CD14-positive monocyte (primary cell): Measurements from ENCODE around the gene ABCC9. TPM values are rescaled to one million over a fixed set of nuclear protein-coding genes. Genes with fewer than 3 reads are reported as not detected.
"Not testable (repeated sequence)": the region's sequence is repeated elsewhere in the genome, so short reads cannot be mapped to it uniquely, and the experiment has no call there.

Source experiments
- DNase-seq, 3 donors: peaks; one replicate each; pipeline ENCODE4 v3.0.0-alpha.2; 2011 to 2022
- H2AFZ ChIP-seq: 2 replicates; pipeline ENCODE4 v1.6.0; 2012; ENCODE audit warnings: mild to moderate bottlenecking, low read depth, low read length, inconsistent platforms; ENCODE audit not compliant: insufficient read depth, poor library complexity, severe bottlenecking
- H3K27ac ChIP-seq, 2 donors: 1 replicate in 1 of 2; 2 replicates in 1 of 2; pipeline ENCODE4 v1.5.1; 2012 to 2013; ENCODE audit warnings: low read length in 2 of 2, control low read depth in 1 of 2, inconsistent platforms in 1 of 2, low read depth in 1 of 2, mild to moderate bottlenecking in 1 of 2
- H3K27me3 ChIP-seq, 2 donors: one replicate each; pipeline versions ENCODE4 v1.6.0 to v1.6.1; 2011 to 2013; ENCODE audit warnings: low read length in 2 of 2; ENCODE audit not compliant: control insufficient read depth in 2 of 2, insufficient read depth in 2 of 2
- H3K36me3 ChIP-seq, 2 donors: replicated peaks in 1 of 2; 1 replicate in 1 of 2; 2 replicates in 1 of 2; pipeline versions ENCODE4 v1.5.1 to v1.6.1; 2012 to 2013; ENCODE audit warnings: low read length in 2 of 2, control low read depth in 1 of 2, inconsistent platforms in 1 of 2, mild to moderate bottlenecking in 1 of 2; ENCODE audit not compliant: insufficient read depth in 2 of 2, control insufficient read depth in 1 of 2
- H3K4me1 ChIP-seq, 2 donors: 1 replicate in 1 of 2; 2 replicates in 1 of 2; pipeline versions ENCODE4 v1.5.1 to v1.6.1; 2012 to 2013; ENCODE audit warnings: low read length in 2 of 2, control low read depth in 1 of 2, inconsistent platforms in 1 of 2, mild to moderate bottlenecking in 1 of 2, moderate library complexity in 1 of 2; ENCODE audit not compliant: insufficient read depth in 2 of 2, control insufficient read depth in 1 of 2
- H3K4me2 ChIP-seq: replicated peaks from 2 replicates; pipeline ENCODE3; 2012; ENCODE audit warnings: low read length, moderate library complexity, mild to moderate bottlenecking; ENCODE audit not compliant: poor library complexity, severe bottlenecking; ENCODE audit errors: extremely low read depth
- H3K4me3 ChIP-seq, 3 experiments: fragments of 200-600 bp in 1 of 3; sonication (generic) in 1 of 3; replicated peaks in 1 of 3; 1 replicate in 2 of 3; 2 replicates in 1 of 3; pipeline ENCODE4 v1.5.1; 2011 to 2013; ENCODE audit warnings: low read length in 3 of 3, mild to moderate bottlenecking in 3 of 3, control low read depth in 2 of 3, low read depth in 2 of 3, inconsistent platforms in 1 of 3, moderate library complexity in 1 of 3
- H3K79me2 ChIP-seq: 2 replicates; pipeline ENCODE4 v1.6.0; 2012; ENCODE audit warnings: mild to moderate bottlenecking, control low read depth, inconsistent platforms, low read length, moderate library complexity; ENCODE audit not compliant: insufficient read depth
- H3K9ac ChIP-seq: 2 replicates; pipeline ENCODE4 v1.6.0; 2017; ENCODE audit warnings: low read length, mild to moderate bottlenecking; ENCODE audit not compliant: insufficient read depth, poor library complexity, severe bottlenecking
- H3K9me3 ChIP-seq, 2 donors: replicated peaks in 1 of 2; 1 replicate in 1 of 2; 2 replicates in 1 of 2; pipeline versions ENCODE4 v1.5.1 to v1.6.1; 2012 to 2013; ENCODE audit warnings: low read length in 2 of 2, control low read depth in 1 of 2; ENCODE audit not compliant: control insufficient read depth in 1 of 2, insufficient read depth in 1 of 2
- H4K20me1 ChIP-seq: 2 replicates; pipeline ENCODE4 v1.6.0; 2012; ENCODE audit warnings: mild to moderate bottlenecking, low read length, control low read depth, moderate library complexity; ENCODE audit not compliant: insufficient read depth
- H3K27ac Mint-ChIP-seq, 7 donors: one replicate each; pipeline ENCODE4 v1.8.0; 2020; ENCODE audit warnings: mild to moderate bottlenecking in 7 of 7, mixed read lengths in 7 of 7, moderate library complexity in 6 of 7, inconsistent platforms in 2 of 7
- H3K27me3 Mint-ChIP-seq, 3 donors: one replicate each; pipeline ENCODE4 v1.8.0; 2021 to 2022; ENCODE audit warnings: low read depth in 3 of 3, mild to moderate bottlenecking in 3 of 3, mixed read lengths in 3 of 3, moderate library complexity in 3 of 3, inconsistent platforms in 1 of 3
- H3K36me3 Mint-ChIP-seq, 2 donors: one replicate each; pipeline ENCODE4 v1.8.0; 2020; ENCODE audit warnings: mixed read lengths in 2 of 2, inconsistent platforms in 1 of 2, mild to moderate bottlenecking in 1 of 2
- H3K4me1 Mint-ChIP-seq: one replicate; pipeline ENCODE4 v1.8.0; 2020; ENCODE audit warnings: mild to moderate bottlenecking, mixed read lengths
- H3K4me3 Mint-ChIP-seq, 2 donors: one replicate each; pipeline ENCODE4 v1.8.0; 2020; ENCODE audit warnings: mild to moderate bottlenecking in 2 of 2, mixed read lengths in 2 of 2, moderate library complexity in 1 of 2
- H3K9me3 Mint-ChIP-seq, 7 donors: one replicate each; pipeline ENCODE4 v1.8.0; 2020 to 2022; ENCODE audit warnings: mixed read lengths in 7 of 7, mild to moderate bottlenecking in 6 of 7, moderate library complexity in 6 of 7, inconsistent platforms in 2 of 7
- CTCF ChIP-seq: fragments of 200-600 bp; IDR thresholded peaks from one replicate; pipeline ENCODE4 v1.8.0; 2022; ENCODE audit warnings: antibody characterized with exemption, mild to moderate bottlenecking
- WGBS: methylation state at CpG from one replicate; pipeline ENCODE4 v1.1.5; 2013; ENCODE audit warnings: missing lambda C conversion rate; ENCODE audit not compliant: insufficient coverage; 5-methylcytosine and 5-hydroxymethylcytosine counted together
- intact Hi-C, 2 donors: fragments of 100-400 bp; cut with micrococcal nuclease; formaldehyde crosslinking; loops; one replicate each; pipeline versions ENCODE4 v1.15.0 to v1.15.1; 2023
- polyA plus RNA-seq, 3 donors: library from polyadenylated mRNA; depleted of rRNA in 1 of 3; unstranded in 2 of 3; stranded (reverse) in 1 of 3; fragments of 300-500 nt in 2 of 3; fragments of >200 nt in 1 of 3; fragmentation: Illumina TruSeq in 2 of 3; gene quantifications; 1 replicate in 2 of 3; 2 replicates in 1 of 3; pipeline ENCODE4 v1.2.3, GENCODE V29; 2012 to 2021

Gene ABCC9
- polyA plus RNA-seq, 3 donors, result not detected

GRCh38 chr12:21813125-21813524 lies 128.1 kb downstream of the ABCC9 start:
- H3K9me3 Mint-ChIP-seq, result peaks cover 0 to 3% (median 0%) of the 10 kb centered on the region in 7 donors
- no peak for TF ChIP-seq CTCF
- H2AFZ ChIP-seq, result no peak overlapping the region
- no peaks in the 10 kb centered on the region for H3K79me2 ChIP-seq
- H3K9ac ChIP-seq, result no peak overlapping the region
- no peaks in the 10 kb centered on the region for H3K36me3 Mint-ChIP-seq
- no peak overlapping the region for H3K27ac ChIP-seq
- intact Hi-C loops, result no loop called here
- DNase-seq, result no peak
- H3K27ac Mint-ChIP-seq, result no peak overlapping the region
- no peak overlapping the region for H3K4me3 Mint-ChIP-seq
- no peaks in the 10 kb centered on the region for H3K4me1 ChIP-seq
- no peaks in the 10 kb centered on the region for H3K27me3 Mint-ChIP-seq
- no peaks in the 10 kb centered on the region for H3K4me1 Mint-ChIP-seq
- no peaks in the 10 kb centered on the region for H3K9me3 ChIP-seq
- no peaks in the 10 kb centered on the region for H3K36me3 ChIP-seq
- H4K20me1 ChIP-seq, result no peaks in the 10 kb centered on the region
- no peaks in the 10 kb centered on the region for H3K27me3 ChIP-seq
- H3K4me2 ChIP-seq, result no peak overlapping the region
- H3K4me3 ChIP-seq, result no peak overlapping the region

- H3K27ac Mint-ChIP-seq, H3K9me3 ChIP-seq, H3K9ac ChIP-seq, H3K4me3 Mint-ChIP-seq, H3K79me2 ChIP-seq, H3K27ac ChIP-seq, H3K4me3 ChIP-seq, H3K9me3 Mint-ChIP-seq, intact Hi-C loops, H2AFZ ChIP-seq, DNase-seq, H3K4me2 ChIP-seq, H4K20me1 ChIP-seq, H3K36me3 ChIP-seq, H3K27me3 ChIP-seq, H3K36me3 Mint-ChIP-seq, H3K4me1 Mint-ChIP-seq, H3K4me1 ChIP-seq, H3K27me3 Mint-ChIP-seq: not testable (repeated sequence)
- WGBS, result no CpG with 5 or more reads among the region's 2 CpGs
These were observed 128.9 kb downstream of the ABCC9 start for GRCh38 chr12:21812340-21812739.
